GM10266 (cell line): ENCODE results near the gene PPP2R2C.

Experiments used
- DNase-seq: peaks from one replicate; pipeline ENCODE4 v3.0.0; 2012; ENCODE audit errors: extremely low spot score
- TF ChIP-seq, protein P1 (sequence below): IDR thresholded peaks from 2 replicates; pipeline ENCODE4 v1.5.1; 2012; ENCODE audit warnings: mild to moderate bottlenecking, low read depth; ENCODE audit not compliant: control insufficient read depth, insufficient read depth; ENCODE audit errors: missing control alignments

Gene PPP2R2C

DNA sequence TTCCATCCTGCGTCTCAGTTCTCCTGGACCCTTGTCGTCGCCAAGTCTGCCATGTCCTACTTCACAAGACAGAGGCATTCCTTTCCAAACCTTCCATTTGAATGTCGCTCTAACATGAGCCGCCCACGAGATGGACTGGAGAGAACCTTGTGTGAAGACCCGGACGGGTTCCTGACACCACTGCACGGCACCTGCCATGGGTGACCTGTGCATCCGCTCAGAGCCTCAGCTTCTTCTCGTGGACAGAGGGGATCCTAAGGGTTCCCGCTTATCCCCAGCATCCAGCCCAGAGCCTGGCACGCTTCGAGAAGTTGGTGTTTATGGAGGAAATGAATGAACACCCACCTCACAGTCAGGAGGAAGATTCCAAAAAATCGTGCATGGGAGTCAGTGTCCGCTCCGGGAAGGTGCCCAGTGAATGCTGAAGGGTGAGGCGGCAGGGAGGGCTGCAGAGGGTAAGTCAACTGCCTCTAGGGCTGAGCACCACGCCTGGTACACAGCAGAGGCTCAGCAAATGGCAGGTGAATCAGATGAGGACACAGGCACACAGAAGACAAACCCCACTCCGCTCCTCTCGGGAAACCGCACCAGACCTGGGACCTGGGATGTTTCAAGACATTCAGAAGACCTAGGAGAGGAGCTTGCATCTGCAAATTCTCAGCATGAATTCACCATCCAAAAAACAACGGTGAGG, 150.2 kb downstream of the PPP2R2C start:
- TF ChIP-seq, protein P1, sequence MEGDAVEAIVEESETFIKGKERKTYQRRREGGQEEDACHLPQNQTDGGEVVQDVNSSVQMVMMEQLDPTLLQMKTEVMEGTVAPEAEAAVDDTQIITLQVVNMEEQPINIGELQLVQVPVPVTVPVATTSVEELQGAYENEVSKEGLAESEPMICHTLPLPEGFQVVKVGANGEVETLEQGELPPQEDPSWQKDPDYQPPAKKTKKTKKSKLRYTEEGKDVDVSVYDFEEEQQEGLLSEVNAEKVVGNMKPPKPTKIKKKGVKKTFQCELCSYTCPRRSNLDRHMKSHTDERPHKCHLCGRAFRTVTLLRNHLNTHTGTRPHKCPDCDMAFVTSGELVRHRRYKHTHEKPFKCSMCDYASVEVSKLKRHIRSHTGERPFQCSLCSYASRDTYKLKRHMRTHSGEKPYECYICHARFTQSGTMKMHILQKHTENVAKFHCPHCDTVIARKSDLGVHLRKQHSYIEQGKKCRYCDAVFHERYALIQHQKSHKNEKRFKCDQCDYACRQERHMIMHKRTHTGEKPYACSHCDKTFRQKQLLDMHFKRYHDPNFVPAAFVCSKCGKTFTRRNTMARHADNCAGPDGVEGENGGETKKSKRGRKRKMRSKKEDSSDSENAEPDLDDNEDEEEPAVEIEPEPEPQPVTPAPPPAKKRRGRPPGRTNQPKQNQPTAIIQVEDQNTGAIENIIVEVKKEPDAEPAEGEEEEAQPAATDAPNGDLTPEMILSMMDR: no peak
- no peak for DNase-seq

DNA sequence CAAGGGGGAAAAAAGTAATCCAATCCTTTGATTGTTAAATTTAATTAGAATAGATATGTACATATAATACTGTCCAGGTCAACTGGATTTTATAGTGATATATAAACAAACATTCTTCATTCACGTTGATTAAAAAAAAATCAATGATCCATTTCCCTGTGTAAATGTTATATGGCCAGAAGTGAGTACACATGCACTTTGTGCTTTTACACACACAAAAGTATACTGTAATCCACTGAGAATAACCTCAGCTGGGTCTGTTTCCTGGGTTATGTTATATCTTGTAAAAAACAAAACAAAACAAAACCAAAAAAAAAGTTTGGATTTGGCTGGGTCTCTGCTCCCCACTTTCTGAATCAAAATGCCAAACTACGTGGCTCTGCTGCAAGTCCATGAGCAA, 151.1 kb downstream of the PPP2R2C start:
- no peak for DNase-seq
- TF ChIP-seq, protein P1: no peak

DNA sequence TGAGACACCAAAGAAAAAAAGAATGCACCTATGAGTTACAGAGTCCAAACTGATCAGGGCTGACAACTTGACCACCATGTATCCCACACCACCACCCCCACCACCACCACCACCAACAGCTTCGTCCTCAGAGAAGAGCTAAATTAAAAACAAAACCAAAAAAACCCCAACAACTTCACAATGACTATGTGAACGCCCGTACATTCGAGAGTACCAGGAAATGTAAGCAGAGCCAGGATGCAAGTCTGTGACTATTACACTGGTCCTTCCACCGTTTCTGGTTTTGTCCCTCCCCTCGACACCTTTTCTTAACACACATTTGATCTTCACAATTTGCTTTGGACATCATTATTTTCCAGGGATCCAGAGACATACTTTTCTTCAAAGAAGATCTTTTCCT, 151.8 kb downstream of the PPP2R2C start:
- TF ChIP-seq, protein P1: no peak
- no peak for DNase-seq

- TF ChIP-seq, protein P1: no peak
- DNase-seq: no peak
Measured at GRCh38 chr4:6319530-6320150, 152.8 kb downstream of the PPP2R2C start.

DNA sequence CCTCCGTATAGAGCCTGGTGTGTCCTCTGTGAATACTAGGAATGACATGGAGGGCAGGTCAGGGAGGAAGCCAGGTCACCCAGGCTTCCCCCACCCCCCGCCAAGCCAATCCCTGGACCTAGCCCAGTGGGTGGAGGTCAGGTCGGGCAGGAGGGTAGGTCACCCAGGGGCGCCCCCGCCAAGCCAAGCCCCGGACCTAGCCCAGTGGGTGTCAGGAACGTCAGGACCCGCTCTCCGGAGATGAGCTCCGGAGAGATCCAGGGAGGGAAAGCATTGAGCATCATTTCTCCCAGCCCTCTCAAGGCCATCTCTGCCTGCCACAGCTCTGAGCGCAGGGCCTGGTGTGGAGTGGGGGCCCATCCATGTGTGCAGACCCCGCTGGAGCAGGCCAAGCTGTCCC, 154.2 kb downstream of the PPP2R2C start:
- TF ChIP-seq, protein P1: no peak
- DNase-seq: no peak

DNA sequence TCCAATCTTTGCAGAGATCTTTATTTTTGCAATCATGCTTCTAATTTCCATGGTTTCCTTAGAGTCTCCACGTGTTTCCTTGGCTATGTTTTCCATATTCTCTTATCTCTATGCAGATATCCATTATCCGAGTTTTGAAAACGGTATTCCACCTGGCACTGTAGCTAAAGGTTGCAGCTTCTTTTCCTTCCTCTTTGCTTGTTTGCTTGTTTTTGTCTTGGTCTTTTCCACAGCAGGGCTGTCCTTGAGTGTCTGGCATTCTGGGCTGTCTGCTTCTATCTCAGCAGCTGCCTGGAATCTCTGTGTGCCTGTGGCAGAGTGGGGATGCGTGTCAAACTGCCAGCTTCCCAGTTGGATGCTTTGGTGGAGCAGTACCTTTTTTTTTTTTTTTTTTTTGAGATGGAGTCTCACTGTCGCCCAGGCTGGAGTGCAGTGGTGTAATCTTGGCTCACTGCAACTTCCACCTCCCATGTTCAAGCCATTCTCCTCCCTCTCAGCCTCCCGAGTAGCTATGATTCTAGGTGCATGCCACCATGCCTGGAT, 155.9 kb downstream of the PPP2R2C start:
- TF ChIP-seq, protein P1: no peak
- DNase-seq: no peak

DNA sequence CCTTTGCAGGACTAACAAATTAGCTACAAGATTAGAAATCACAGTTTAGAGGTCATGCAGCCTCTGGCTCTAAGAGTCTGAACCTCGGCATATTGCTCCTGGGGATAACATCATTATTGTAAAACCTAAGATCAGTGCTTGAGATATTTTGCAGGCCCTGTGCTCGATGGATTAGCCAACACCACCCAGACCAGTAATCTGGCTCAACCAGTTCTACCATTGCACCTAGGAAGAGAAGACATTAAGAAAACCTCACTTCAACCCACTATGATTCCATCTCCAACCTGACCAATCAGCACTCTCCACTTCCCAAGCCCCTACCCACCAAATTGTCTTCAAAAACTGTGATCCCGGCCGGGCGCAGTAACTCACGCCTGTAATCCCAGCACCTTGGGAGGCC, 159.2 kb downstream of the PPP2R2C start:
- TF ChIP-seq, protein P1: no peak
- DNase-seq: no peak
